GM18861 (cell line): Measurements from ENCODE around the gene ZNF41.
A peak's percentile ranks its signal among the peaks of the same experiment; 100 is the strongest.
"Not testable (repeated sequence)": the region's sequence is repeated elsewhere in the genome, so short reads cannot be mapped to it uniquely, and the experiment has no call there.

Experiments
- ATAC-seq: cut with Tn5 transposase; IDR thresholded peaks from one replicate; pipeline ENCODE4 v1.9.1; 2021; ENCODE audit not compliant: unreplicated experiment

ZNF41 gene

DNA sequence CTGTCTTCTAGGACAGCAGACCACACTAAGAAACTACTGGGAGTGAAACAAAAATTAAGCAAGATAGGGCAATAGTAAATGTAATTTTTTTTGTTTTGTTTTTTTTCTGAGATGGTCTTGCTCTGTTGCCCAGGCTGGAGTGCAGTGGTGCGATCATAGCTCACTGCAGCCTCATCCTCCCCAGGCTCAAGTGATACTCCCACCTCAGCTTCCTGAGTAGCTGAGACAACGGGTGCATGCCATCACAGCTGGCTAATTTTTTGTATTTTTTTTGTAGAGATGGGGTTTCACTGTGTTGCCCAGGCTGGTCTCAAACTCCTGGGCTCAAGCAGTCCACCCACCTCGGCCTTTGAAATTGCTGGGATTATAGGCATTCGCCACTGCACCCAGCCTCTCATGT is 9.1 kb upstream of the ZNF41 start:
- not testable (repeated sequence) for ATAC-seq

DNA sequence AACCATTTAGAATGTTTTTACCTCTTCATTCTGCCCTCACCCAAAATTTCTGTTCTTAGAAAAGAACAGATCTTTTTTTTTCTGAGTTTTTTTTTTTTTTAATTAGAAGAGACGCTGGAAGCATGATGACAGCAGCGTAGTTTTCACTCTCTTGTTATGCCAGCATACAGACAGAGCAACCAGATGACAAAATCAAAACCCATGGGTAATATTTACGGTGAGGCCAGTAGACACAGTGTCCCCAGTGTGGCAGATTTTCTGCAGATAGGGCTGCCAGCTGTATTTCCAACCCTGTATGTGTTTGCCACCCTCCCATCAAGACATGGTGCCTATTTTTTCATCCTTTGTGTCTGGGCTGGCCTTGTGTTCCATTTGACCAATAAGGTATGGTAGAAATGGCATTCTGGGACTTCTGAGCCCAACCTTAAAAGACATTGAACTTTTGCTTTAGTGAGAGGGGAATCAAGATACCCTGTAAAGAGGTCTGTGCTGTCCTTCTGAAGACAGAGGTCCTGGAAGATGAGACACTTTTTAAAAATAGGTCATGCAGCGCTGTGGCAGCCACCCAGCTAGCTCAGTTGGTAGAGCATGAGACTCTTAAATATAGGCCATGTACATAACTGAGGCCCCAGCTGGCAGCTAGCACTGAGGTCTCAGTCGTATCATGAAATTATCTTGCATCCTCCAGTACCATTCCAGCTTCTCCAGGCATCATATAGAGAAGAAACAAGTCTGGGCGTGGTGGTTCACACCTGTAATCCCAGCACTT is 6.7 kb upstream of the ZNF41 start:
- ATAC-seq, result no peak

DNA sequence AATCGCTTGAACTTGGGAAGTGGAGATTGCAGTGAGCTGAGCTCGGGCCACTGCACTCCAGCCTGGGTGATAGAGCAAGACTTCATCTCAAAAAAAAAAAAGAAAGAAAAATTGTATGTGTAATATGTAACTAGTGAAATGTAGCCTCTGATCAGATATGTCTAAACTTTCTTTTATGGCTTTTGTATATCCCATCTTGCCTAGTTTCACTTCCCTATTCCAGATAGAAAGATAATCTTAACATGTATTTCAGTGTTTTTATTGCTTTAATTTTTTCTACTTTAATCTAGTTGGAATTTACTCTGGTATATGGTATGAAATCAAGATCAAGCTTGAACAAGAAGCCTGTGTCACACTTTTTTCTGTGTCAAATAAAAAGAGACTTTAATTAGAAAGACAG is 1.9 kb upstream of the ZNF41 start:
- ATAC-seq, result no peak

DNA sequence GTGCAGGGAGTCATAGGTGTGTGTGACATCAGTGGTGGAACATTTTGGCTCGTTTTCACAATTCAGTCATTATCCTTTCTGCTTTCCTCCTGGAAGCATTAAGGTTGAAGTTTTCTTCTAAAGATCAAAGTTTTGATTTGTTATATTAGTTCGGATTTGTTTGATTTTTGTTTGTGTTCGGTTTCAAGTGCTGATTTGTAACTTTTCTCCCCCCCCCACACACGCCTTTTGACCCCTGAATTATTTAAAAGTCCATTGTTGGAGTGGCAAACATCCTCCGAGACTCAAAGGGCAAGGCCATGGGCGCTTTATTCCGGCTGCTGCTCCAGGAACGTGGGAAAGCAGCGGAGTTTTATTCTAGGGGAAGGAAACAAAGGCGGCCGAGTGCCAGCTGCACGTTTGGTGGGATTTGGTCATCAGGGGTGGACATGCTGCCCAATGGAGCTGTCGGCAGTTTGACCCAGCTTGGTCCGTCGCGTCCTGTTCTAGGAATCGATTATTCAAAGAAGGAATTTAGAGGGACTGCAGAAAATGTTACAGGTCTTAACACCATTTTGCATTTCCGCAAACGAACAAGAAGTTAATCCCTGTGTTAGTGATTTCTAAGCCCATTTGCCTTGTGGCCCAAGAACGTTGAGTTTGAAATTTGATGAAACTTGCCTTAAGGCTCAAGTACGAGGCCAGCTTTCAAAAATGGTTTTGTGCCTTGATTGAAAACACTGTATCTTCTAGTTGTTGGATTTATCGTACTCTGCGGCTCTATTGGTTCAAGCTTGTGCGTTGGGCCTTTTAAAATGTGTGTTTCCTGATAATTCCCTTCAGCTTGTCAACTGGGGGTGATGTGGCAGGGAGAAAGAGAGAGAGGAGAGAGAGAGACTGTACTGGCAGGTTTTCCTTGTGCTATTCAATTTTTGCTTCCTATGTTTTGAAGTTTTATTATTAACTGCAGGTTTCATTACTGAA is 565 bp upstream of the ZNF41 start:
- ATAC-seq, result no peak

DNA sequence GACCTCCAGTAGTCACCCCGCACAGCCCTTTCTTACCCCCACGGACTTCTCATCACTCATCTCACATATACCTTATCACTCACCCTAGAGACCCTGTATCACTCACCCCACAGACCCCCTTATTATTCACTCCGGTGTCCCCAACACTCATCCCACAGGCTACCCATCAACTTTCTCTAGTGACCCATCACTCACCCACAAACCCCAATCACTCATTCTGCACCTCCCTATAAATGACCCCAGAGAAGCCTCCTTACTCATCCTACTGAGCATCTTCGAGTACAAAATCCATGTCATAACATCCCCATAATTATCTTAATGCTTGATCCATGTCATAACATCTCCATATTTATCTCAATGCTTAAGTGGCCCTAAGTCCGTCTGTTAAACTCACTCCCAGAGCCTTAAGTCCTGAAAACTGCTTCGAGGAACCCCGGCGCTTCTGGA is 934 bp downstream of the ZNF41 start:
- peak; percentile 13 for ATAC-seq

DNA sequence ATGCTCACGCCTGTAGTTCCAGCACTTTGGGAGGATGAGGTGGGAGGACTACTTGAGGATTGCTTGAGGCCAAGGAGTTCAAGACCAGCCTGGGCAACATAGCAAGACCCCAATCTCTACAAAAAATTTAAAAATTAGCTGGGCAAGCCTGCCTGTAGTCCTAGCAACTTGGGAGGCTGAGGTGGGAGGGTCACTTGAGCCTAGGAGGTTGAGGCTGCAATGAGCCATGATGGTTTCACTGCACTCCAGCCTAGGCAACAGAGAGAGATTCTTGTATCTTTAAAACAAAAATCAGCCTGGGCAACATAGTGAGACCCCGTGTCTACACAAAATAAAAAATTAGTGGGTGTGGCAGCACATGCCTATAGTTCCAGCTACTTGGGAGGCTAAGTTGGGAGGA is 1.9 kb downstream of the ZNF41 start:
- no peak for ATAC-seq

DNA sequence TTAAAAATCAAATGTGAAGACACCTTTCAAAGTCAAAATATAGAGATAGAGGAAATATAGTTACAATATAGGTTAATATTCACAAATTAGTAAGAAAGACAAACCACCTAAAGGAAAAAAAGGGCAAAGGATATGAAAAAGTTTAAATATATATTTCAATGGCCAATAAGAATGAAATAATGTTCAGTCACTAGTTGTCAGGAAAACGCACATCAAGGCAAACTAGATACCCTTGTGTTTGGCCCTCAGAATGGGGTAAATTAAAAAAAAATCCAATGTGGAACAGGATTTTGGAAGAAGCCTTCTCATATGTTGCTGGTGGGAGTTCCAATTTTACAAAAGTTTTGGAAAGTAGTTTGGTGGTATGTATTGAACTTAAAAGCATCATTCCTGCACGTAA is 2.4 kb downstream of the ZNF41 start:
- no peak for ATAC-seq

DNA sequence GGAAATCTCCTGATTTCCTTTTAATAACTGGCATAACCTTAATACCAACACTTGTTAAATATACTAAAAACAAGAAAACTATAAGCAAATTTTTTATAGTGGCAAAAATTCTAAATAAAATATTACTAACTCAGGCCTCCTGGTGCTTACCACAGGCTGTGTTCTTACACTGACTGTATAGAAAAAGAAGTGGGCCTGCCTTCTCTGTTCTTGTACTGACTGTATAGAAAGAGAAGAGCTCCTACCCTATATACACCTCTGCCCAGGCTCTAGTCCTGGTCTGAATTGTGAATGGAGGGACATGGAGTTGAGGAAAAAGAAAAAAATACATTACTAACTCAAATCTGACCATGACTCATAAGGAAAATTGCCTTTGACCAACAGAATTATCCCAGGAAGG is 7.5 kb downstream of the ZNF41 start:
- ATAC-seq, result no peak

DNA sequence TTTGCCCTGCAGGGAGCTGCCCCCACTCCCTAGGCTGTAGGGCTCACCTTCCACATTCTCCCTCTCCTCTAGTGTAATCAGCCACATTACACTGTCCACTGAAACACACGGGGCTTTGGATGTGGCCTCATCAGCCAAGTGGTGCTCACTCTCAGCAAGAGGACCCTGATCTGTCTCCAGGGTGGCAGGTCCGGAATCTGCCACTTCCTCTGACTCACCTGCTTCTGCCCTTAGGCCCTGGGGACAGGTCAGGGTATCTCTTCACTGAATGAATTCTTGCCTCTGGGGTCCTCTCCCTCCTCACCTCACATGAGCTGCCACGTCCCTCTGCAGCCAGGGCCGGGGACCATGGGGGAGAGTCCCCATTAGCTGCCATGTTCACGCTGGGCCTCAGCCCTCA is 15.9 kb downstream of the ZNF41 start:
- no peak for ATAC-seq

DNA sequence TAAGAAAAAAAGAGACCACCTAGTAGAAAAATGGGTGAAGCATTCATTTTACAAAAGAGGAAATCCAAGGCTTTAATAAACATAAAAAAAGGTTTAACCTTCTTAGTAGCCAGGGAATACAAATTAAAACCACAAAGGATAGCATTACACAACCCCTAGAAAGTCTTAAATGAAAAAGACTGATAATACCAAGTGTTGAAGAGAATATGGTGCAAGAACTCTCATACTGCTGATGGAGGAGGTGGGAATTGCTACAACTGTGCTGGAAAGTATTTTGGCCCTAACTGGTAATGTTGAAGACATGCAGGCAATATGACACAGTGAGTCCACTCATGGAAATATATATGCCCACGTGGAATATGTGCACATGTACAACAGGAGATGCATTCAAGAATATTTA is 22.5 kb downstream of the ZNF41 start:
- ATAC-seq, result no peak

DNA sequence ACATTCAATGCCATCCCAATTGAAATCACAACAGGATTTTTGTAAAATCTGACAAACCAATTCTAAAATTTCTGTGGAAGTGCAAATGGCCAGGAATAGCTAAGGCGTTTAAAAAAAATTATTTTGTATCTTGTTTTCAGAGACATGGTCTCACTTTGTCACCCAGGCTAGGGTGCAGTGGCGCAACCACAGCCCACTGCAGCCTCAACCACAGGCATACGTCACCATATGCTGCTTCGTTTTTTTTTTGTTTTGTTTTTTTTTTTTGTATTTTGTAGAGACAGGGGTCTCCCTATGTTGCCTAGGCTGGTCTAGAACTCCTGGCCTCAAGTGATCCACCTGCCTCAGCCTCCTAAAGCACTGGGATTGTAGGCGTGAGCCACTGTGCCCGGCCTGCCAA is 24.5 kb downstream of the ZNF41 start:
- no peak for ATAC-seq

DNA sequence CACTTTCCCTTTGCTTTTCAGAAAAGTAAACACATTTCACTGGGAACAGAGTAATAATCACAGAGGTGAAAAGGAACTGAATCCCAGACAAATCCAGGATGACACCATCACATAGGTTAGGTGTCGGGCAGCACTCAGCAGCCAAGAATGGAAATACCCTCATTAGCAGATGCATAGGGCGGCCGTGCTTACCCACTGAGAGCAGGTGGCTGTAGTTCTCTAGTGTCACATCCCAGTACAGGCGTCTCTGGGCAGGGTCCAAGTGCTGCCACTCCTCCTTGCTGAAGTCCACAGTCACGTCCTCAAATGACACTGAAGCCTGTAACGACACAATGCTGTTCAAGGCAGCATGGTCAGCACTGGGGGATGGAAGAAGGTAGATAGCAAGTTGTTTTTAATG is 26.9 kb downstream of the ZNF41 start:
- no peak for ATAC-seq

DNA sequence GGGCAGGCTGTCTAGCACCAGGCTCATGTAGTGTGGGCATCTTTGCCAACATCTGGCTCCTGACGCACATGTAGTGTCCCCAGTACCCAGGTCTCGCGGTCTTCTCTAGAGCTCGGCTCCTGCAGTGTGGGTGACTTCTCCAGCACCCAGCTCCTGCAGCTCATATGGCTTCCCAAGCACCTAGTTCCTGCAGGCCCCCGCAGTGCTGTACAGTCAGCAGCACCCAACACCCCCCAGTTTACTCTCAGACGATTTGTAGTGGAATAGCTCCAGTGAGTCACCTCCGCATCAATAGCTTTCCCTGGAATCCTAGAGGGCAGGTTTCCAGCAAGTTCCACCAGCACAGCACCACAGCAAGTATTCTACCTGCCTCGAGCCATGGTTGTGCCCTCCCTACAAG is 30.9 kb downstream of the ZNF41 start:
- ATAC-seq, result no peak

DNA sequence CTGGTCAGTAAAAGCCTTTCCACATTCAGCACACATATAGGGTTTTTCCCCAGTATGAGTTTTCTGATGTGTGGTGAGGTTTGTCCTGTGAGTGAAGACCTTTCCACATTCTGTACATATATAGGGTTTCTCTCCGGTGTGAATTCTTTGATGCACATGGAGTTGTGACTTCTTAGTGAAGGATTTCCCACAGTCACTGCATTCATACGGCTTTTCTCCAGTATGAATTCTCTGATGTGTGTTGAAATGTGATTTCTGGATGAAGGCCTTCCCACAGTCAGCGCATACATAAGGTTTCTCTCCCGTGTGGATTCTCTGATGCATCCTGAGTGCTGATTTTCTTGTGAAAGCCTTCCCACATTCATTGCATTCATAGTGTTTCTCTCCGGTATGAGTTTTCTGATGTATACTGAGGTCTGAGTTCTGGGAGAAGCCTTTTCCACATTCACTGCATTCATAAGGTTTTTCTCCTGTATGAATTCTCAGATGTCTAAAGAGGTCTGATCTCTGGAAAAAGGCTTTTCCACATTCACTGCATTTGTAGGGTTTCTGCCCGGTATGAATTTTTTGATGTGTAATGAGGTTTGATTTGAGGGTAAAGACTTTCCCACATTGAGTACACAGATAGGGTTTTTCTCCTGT is 34.7 kb downstream of the ZNF41 start:
- no peak for ATAC-seq

DNA sequence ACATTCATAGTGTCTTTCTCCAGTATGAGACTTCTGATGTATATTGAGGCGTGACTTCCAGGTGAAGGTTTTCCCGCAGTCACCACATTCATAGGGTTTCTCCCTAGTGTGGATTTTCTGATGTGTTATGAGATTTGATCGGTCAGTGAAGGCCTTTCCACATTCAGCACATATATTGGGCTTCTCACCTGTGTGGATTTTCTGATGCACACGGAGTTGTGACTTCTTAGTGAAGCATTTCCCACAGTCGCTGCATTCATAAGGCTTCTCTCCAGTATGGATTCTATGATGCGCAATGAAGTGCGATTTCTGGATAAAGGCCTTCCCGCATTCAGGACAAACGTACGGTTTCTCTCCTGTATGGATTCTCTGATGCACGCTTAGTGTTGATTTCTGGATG is 35.4 kb downstream of the ZNF41 start:
- ATAC-seq, result no peak

DNA sequence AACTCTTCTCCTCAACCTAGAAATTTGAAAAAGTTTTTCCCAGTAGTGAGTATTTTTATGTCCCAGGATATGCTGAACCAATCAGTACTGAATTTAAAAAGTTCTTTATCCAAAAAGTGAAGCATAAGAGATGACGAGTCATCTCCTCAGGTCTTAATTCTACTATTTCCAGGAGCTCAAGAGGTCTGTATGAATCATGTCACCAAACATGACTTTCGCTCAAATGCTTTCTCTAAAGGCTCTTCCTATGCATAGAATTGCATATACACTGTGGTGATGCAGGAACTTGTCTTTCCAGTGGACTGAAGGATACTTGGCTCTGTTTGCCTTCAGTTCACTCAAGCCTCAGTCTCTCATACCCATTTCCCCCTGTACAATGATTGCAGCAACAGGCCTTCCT is 36.1 kb downstream of the ZNF41 start:
- no peak for ATAC-seq

DNA sequence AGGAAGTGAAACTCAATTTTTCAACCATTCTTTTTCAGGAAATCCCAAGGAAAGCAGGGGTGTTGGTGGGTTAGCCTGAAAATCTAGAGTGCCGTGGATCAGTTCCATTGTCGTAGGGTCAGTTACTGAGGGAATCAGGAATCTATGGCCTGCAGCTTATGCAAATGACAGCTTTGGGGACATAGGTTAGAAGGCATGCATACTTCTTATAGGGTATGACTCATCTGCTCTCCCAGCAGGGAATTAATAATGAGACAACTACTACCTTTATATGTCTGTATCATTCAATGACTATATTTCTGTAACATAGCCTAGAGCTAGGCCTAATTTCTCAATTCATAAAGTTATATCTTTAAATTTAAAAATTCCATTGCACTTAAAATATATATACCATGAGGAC is 36.6 kb downstream of the ZNF41 start:
- ATAC-seq, result no peak

DNA sequence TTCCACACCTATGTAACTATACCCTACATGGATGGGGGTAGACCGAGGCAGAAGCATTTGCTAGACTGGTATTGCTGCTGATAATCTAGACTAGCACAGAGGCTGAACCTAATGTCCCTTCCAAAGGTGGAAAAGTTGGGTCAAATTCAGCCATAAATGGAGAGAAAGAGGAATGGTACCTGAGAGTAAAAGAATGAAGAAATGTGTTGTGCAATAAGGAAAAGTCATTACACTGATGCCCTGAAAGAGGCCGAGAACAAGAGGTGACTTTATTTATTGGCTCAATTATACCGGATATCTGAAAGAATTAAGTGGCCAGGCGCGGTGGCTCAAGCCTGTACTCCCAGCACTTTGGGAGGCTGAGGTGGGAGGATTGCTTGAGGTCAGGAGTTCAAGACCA is 52.1 kb downstream of the ZNF41 start:
- ATAC-seq, result no peak

DNA sequence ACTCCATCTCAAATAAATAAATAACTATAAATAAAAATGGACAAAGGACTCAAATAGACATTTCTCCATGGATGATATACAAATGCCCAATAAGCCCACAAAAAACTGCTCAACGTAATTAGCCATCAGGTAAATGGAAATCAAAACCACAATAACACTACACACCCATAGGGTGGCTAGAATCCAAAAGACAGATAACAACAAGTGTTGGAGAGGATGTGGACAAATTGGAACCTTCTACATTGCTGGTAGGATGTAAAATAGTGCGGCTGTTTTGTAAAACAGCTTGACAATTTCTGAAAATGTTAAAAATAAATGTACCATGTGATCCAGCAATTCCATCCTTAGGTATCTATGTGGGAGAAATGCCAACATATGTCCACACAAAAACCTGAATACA is 60.6 kb downstream of the ZNF41 start:
- ATAC-seq, result no peak

DNA sequence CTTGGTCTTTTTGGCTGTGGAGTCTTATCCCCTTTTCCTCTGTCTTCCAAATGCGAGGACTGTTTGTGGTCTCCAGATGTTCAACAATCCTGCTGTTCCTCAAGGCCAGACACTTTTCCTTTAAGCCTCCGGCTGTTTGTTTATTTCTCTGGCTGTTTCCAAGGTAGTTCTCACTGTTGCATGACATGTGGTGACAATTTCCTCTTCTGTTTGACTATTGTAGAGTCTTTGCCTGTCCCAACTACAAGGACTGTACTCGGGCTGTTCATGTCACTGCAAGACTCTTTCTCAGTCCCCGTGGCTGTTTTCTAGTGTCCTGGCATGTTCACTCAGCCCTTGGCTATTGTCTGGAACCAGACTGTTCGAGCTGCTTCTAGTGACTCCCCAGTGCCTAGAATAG is 62.1 kb downstream of the ZNF41 start:
- no peak for ATAC-seq

DNA sequence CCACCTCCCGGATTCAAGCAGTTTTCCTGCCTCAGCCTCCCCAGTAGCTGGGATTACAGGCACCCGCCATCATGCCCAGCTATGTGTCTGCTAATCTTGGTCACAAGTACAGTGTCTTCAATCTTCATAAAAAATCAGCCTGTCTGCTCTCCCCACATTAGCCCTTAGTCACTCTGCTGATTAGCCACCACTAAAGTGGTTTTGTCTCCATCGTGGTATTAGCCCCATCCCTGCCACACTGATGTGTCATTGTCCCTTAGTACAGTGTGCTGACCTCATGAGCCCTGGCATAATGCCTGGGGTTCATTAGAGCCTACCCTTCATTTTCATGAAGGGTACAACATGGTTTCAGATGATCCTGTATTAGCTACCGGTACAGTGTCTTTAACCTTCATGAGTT is 62.8 kb downstream of the ZNF41 start:
- ATAC-seq, result no peak

DNA sequence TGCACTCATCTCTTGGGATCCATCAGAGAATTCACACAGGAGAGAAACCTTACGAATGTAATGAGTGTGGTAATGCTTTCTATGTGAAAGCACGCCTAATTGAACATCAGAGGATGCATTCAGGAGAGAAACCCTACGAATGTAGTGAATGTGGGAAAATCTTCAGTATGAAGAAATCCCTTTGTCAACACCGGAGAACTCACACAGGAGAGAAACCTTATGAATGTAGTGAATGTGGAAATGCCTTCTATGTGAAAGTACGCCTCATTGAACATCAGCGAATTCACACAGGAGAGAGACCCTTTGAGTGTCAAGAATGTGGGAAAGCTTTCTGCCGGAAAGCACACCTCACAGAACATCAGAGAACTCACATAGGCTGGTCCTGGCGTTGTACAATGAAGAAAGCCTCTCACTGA is 69.8 kb downstream of the ZNF41 start:
- ATAC-seq, result no peak
